ENCODE data around the gene HPCAL4. TPM values are rescaled to one million over a fixed set of nuclear protein-coding genes. Genes with fewer than 3 reads are reported as not detected.

HPCAL4 gene
- total RNA-seq, 1 donor, result not detected

DNA sequence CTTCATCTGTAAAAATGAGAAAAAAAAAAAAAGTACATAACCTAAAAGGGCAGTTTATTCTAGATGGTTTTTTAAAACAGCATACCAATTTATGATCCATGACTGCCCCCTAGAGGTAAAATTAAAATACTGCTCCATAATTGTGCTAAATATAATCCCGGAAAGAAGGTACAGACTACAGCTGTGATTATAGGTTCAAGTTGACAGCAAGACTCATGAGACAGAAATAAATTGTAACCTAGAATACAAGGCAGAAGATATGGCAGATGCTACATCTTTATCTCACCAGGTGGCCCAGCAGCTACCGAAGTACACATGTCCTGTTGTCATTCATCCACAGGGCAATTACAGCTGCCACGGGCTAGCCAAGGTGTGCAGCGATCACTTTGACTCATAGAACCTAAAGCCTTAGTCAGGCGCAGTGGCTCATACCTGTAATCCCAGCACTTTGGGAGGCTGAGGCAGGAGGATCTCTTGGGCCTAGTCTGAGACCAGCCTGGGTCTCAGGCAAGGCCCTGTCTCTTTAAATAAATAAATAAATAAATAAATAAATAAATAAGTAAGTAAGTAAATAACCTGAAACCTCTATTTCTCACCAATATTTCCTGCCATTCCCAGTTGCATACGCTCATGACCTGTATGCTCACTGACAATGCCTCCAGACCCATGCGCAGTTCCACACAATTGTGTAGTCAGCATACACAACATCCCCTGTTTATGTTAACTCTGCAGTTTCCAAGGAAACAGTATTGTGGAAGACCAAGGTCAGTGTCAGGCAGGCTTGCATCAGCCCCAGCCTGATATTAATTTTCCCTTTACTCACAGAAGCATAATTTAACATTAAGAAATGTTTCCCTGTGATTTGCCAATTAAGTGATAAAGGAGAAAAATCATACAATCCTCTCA lies 29.1 kb upstream of the HPCAL4 start:
- peak; percentile 75 for DNase-seq (ENCODE audit: low read depth)
- no peak overlapping the region for H3K4me3 ChIP-seq (ENCODE audit: low read depth, low read length)
- TF ChIP-seq, protein P1, sequence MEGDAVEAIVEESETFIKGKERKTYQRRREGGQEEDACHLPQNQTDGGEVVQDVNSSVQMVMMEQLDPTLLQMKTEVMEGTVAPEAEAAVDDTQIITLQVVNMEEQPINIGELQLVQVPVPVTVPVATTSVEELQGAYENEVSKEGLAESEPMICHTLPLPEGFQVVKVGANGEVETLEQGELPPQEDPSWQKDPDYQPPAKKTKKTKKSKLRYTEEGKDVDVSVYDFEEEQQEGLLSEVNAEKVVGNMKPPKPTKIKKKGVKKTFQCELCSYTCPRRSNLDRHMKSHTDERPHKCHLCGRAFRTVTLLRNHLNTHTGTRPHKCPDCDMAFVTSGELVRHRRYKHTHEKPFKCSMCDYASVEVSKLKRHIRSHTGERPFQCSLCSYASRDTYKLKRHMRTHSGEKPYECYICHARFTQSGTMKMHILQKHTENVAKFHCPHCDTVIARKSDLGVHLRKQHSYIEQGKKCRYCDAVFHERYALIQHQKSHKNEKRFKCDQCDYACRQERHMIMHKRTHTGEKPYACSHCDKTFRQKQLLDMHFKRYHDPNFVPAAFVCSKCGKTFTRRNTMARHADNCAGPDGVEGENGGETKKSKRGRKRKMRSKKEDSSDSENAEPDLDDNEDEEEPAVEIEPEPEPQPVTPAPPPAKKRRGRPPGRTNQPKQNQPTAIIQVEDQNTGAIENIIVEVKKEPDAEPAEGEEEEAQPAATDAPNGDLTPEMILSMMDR (IDR thresholded peaks at IDR 0.05; ENCODE audit: insufficient read depth, low read depth, low read length), result peak; percentile 53

DNA sequence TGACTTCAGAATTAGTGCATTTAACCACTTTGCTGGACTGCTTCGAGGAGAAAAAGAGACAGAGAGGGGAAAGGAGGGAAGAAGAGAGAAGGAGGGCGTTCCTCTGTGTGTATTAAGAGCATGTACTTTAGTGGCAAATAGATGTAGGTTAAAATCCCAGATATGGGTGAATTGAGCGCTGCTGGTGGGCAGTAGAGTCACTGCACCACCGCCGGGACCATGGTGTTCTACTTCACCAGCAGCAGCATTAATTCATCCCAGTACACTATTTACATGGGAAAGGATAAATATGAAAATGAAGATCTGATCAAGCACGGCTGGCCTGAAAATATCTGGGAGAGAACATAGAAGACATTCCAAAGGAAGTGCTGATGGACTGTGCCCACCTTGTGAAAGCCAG lies 26.6 kb upstream of the HPCAL4 start:
- no peak overlapping the region for H3K4me3 ChIP-seq (ENCODE audit: low read depth, low read length)
- TF ChIP-seq, protein P1 (IDR thresholded peaks at IDR 0.05; ENCODE audit: insufficient read depth, low read depth, low read length), result no peak
- DNase-seq (ENCODE audit: low read depth), result no peak

DNA sequence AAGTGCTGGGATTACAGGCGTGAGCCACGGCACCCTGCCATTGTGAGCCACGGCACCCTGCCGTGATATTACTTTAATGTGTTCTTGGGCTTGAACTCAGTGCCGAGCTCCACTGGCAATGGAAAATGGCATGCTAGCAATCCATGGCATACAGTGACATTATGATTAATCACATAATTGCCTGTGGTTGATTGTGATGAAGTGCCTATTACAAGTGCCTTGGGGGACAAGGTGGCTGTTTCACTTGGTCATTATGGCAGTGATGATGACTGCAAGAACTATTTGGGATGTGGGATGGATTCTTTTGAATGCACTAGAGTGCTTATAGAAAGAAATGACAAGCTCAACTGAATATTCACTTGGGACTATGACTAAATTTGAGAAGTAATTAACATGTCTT lies 22.3 kb upstream of the HPCAL4 start:
- DNase-seq (ENCODE audit: low read depth), result no peak
- H3K4me3 ChIP-seq (ENCODE audit: low read depth, low read length), result no peak overlapping the region
- TF ChIP-seq, protein P1 (IDR thresholded peaks at IDR 0.05; ENCODE audit: insufficient read depth, low read depth, low read length), result no peak

DNA sequence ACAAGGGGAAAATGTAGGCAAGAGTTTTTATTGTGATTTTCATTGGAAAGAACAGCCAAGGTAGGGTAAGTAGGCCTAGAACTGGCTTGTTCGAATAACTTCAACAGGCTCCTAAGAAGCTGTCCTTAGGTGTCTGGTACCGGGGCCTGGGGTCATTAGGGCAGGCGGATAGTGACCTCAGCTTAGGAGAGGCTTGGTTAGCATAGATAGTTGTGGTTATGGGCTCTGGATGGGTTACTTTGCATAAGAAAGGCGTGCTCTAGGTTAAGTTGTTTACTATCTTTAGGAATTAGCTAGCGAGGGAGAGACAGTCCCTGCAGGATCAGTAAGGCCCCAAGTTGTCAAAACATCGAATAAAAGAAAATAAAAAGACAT lies 20.7 kb upstream of the HPCAL4 start:
- TF ChIP-seq, protein P1 (IDR thresholded peaks at IDR 0.05; ENCODE audit: insufficient read depth, low read depth, low read length), result no peak
- H3K4me3 ChIP-seq (ENCODE audit: low read depth, low read length), result no peak overlapping the region
- DNase-seq (ENCODE audit: low read depth), result no peak

DNA sequence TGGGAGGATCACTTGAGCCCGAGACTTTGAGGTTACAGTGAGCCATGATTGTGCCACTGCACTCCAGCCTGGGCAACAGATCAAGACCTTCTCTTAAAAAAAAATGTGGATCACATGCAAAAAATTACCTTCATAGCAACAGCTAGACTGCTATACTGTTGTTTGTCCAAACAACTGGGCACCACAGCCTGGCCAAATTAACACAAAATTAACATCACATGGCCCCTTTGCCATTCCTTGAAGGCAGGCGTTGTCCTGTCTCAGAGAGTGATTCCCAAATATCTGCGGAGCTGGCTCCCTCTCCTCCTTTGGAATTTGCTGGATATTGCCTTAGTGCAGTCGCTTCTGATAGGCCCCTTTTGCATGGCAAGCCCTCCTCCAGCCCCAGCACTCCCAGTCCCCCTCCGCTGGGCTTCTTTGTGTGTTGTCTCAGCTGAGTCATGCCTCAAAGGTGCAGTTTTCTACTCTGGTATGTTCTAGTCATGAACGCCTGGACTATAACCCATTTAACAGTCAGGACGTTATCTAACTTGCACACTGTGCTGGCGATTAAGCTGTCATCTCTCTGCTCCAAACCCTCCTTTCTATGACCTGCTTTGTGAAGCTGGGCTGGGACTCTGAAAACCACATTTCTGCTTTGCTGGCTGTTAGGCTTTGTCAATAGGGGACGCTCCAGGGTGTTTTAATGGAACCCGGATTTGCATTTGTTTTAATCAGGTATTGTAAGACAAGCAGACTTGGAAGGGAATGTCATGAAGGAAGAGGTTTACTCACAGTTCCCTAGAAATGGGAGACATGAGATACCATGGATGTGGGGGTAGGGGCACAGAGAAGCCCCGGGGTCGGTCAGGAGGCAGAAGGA lies 20.1 kb upstream of the HPCAL4 start:
- H3K4me3 ChIP-seq (ENCODE audit: low read depth, low read length), result no peak overlapping the region
- DNase-seq (ENCODE audit: low read depth), result peak; percentile 22
- TF ChIP-seq, protein P1 (IDR thresholded peaks at IDR 0.05; ENCODE audit: insufficient read depth, low read depth, low read length), result no peak

DNA sequence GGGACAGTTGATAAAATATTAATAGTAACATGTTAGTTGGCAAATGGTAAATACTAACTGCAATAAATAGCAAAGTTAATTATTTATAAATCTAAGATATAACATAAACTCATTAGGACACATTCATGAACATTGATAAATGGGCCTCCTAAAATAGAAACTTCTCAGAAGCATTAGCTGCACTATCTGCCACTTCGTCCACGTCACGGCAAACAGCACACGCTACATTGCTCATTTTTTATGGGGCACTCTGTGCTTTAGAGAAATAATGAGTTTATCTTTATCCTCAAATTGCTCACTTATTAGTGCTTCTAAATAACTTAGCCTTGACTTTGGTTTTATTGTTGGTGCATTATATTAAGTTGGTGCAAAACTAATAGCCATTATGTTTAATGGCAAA lies 16.3 kb upstream of the HPCAL4 start:
- DNase-seq (ENCODE audit: low read depth), result no peak
- H3K4me3 ChIP-seq (ENCODE audit: low read depth, low read length), result no peak overlapping the region
- TF ChIP-seq, protein P1 (IDR thresholded peaks at IDR 0.05; ENCODE audit: insufficient read depth, low read depth, low read length), result no peak

Data from fibroblast of villous mesenchyme (primary cell).